Breast epithelium (tissue), 4 donors: ENCODE data around the gene CCDC88C. TPM values are rescaled to one million over a fixed set of nuclear protein-coding genes. Genes with fewer than 3 reads are reported as not detected.

Source experiments
- DNase-seq, 2 donors: peaks; one replicate each; pipeline ENCODE4 v3.0.0-alpha.2; 2019; ENCODE audit warnings: low spot score in 2 of 2
- H3K27ac ChIP-seq, 2 donors: fragments of 200-600 bp; sonication (generic) in 1 of 2; one replicate each; pipeline ENCODE4 v1.5.1; 2016 to 2019; ENCODE audit warnings: mild to moderate bottlenecking in 1 of 2
- H3K27me3 ChIP-seq, 2 donors: fragments of 200-600 bp; sonication (generic) in 1 of 2; one replicate each; pipeline versions ENCODE4 v1.5.1 to v1.6.0; 2017 to 2019; ENCODE audit warnings: control low read depth in 1 of 2, mild to moderate bottlenecking in 1 of 2
- H3K36me3 ChIP-seq: fragments of 200-600 bp; one replicate; pipeline ENCODE4 v1.5.1; 2019
- H3K4me1 ChIP-seq, 2 donors: fragments of 200-600 bp; sonication (generic); one replicate each; pipeline ENCODE4 v1.5.1; 2016 to 2019; ENCODE audit warnings: control low read depth in 1 of 2
- H3K4me3 ChIP-seq, 3 donors: fragments of 200-600 bp; sonication (generic); 1 replicate in 2 of 3; 2 replicates in 1 of 3; pipeline ENCODE4 v1.5.1; 2016 to 2019; ENCODE audit warnings: mild to moderate bottlenecking in 3 of 3, moderate library complexity in 2 of 3
- H3K9me3 ChIP-seq, 2 donors: fragments of 200-600 bp; sonication (generic) in 1 of 2; one replicate each; pipeline ENCODE4 v1.5.1; 2016 to 2019; ENCODE audit warnings: control low read depth in 1 of 2
- POLR2A ChIP-seq: fragments of 450-650 bp; IDR thresholded peaks from one replicate; pipeline ENCODE4 v1.6.1; 2016; ENCODE audit warnings: antibody characterized with exemption, mild to moderate bottlenecking, moderate library complexity
- POLR2AphosphoS5 ChIP-seq, 3 donors: sonication (generic); formaldehyde crosslinking; IDR thresholded peaks; one replicate each; pipeline ENCODE4 v1.6.1; 2017; ENCODE audit warnings: antibody characterized with exemption in 3 of 3
- intact Hi-C: fragments of 100-400 bp; cut with DNase I; formaldehyde crosslinking; loops from one replicate; pipeline ENCODE4 v1.15.1; 2023; ENCODE audit warnings: low total_unique reads
- total RNA-seq, 3 donors: library from RNA; depleted of rRNA; stranded (reverse); fragments of >200 nt; gene quantifications; one replicate each; pipeline ENCODE4 v1.1.0, GENCODE V29; 2016
- TF ChIP-seq, protein P1 (sequence below), 3 donors: fragments of 450-650 bp; IDR thresholded peaks; one replicate each; pipeline ENCODE4 v1.5.1; 2016 to 2017; ENCODE audit warnings: antibody characterized with exemption in 3 of 3, mild to moderate bottlenecking in 3 of 3, moderate library complexity in 3 of 3

Gene CCDC88C
- total RNA-seq, 3 donors from 2014 or later, result 5.8 to 25.9 (median 19.3) TPM

DNA sequence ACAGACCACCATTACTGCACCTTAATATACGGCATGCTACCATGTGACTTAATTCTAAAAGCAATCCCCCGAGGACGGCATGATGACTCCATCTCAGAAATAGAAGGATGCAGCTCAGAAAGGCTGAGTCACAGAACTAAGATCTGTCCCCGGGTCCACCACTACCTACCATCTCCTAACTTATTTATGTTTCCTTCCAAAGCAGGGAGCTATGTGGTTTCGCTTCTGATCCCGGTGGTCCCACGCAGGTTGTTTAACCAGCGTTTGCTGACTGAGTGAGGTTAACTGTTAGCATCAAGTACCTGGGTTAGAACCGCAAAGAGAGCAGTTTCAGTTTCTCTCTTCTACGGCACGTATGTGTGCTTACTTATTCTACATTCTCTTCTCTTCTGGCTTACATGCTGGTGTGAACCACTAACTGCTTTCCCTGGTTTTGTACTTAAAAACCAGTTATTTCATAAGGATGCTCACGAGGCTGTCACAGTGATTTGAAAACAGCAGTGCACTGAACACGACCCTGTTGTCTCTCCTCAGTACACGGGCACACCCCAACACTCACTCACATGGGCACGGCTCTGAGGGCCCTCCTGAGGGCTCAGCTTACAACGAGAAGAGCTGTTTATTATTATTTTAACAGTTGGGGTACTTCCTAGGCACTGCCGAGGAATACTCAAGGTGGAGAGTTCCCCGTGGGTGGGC lies 66.7 kb downstream of the CCDC88C start:
- Histone ChIP-seq H3K27me3 (no peaks in the 10 kb centered on the region), H3K4me3 (no peak overlapping the region), H3K4me1 (peaks cover 0 to 5% of the 10 kb centered on the region in 2 donors), H3K27ac (peak overlapping the region in 1 of 2 donors; percentile 2), H3K9me3 (no peaks in the 10 kb centered on the region), H3K36me3 (no peaks in the 10 kb centered on the region)
- intact Hi-C loops, result no loop called here
- DNase-seq, result no peak
- TF ChIP-seq POLR2A (no peak), POLR2AphosphoS5 (IDR thresholded peaks at IDR 0.05) (no peak)
- TF ChIP-seq, protein P1, sequence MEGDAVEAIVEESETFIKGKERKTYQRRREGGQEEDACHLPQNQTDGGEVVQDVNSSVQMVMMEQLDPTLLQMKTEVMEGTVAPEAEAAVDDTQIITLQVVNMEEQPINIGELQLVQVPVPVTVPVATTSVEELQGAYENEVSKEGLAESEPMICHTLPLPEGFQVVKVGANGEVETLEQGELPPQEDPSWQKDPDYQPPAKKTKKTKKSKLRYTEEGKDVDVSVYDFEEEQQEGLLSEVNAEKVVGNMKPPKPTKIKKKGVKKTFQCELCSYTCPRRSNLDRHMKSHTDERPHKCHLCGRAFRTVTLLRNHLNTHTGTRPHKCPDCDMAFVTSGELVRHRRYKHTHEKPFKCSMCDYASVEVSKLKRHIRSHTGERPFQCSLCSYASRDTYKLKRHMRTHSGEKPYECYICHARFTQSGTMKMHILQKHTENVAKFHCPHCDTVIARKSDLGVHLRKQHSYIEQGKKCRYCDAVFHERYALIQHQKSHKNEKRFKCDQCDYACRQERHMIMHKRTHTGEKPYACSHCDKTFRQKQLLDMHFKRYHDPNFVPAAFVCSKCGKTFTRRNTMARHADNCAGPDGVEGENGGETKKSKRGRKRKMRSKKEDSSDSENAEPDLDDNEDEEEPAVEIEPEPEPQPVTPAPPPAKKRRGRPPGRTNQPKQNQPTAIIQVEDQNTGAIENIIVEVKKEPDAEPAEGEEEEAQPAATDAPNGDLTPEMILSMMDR (IDR thresholded peaks at IDR 0.05), result no peak

GRCh38 chr14:91350483-91350812 lies 67.2 kb downstream of the CCDC88C start:
- Histone ChIP-seq H3K27ac (peak overlapping the region in 1 of 2 donors; percentile 2), H3K27me3 (no peaks in the 10 kb centered on the region), H3K4me3 (no peak overlapping the region), H3K9me3 (no peaks in the 10 kb centered on the region), H3K36me3 (no peaks in the 10 kb centered on the region), H3K4me1 (peaks cover 0 to 5% of the 10 kb centered on the region in 2 donors)
- intact Hi-C loops, result no loop called here
- TF ChIP-seq POLR2A, result no peak
- TF ChIP-seq POLR2AphosphoS5 (IDR thresholded peaks at IDR 0.05), result no peak
- TF ChIP-seq, protein P1 (IDR thresholded peaks at IDR 0.05), result no peak
- no peak for DNase-seq

DNA sequence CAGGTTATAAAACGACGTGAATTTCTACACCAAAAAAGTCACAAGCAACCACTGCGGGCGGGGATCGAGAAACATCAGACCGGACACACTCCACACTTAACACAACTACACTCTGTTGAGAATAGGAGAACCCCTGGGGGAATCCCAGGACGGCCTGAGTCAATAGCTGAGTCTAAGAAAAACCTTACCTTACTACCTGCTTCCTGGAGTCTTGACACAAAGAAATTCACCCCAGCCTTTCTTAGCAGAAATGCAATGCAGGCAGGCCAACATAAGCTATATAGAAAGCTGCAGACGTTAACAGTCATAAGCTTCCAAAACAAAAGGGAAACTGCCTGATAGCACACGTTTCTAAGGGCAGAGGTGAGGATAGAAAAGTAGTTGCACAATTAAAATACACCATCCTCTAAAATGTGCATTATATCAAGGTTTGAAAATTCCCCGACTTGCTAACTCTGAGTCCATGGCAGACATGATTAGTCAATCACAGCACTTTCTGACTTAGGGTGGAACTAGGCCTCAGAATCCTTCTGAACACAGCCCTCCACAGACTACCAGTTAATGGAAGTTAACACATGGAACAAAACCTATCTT lies 68.0 kb downstream of the CCDC88C start:
- H3K27ac ChIP-seq, result peak overlapping the region in 1 of 2 donors; percentile 40
- H3K4me3 ChIP-seq, result no peak overlapping the region
- intact Hi-C loops, result no loop called here
- no peaks in the 10 kb centered on the region for H3K36me3 ChIP-seq
- DNase-seq, result no peak
- no peak for TF ChIP-seq POLR2AphosphoS5 (IDR thresholded peaks at IDR 0.05)
- TF ChIP-seq, protein P1 (IDR thresholded peaks at IDR 0.05), result no peak
- TF ChIP-seq POLR2A, result no peak
- H3K4me1 ChIP-seq, result peaks cover 0 to 5% of the 10 kb centered on the region in 2 donors
- H3K9me3 ChIP-seq, result no peaks in the 10 kb centered on the region
- H3K27me3 ChIP-seq, result no peaks in the 10 kb centered on the region

- H3K27ac ChIP-seq, result peak overlapping the region; percentile 40 to 41
- intact Hi-C loops, result no loop called here
Observed at GRCh38 chr14:91348845-91349465, 68.7 kb downstream of the CCDC88C start.

More at GRCh38 chr14:91348845-91349465, 68.7 kb downstream of the CCDC88C start:
- no peaks in the 10 kb centered on the region for H3K27me3 ChIP-seq
- H3K4me3 ChIP-seq, result no peak overlapping the region
- peaks cover 0 to 5% of the 10 kb centered on the region in 2 donors for H3K4me1 ChIP-seq
- no peaks in the 10 kb centered on the region for H3K9me3 ChIP-seq
- H3K36me3 ChIP-seq, result no peaks in the 10 kb centered on the region
- no peak for DNase-seq
- TF ChIP-seq POLR2A (no peak), POLR2AphosphoS5 (IDR thresholded peaks at IDR 0.05) (no peak)
- TF ChIP-seq, protein P1 (IDR thresholded peaks at IDR 0.05), result no peak
